Pancreas (tissue), 10 donors: ENCODE results near the gene NDNF. TPM values are rescaled to one million over a fixed set of nuclear protein-coding genes. Genes with fewer than 3 reads are reported as not detected.

Experiments used
- ATAC-seq, 4 donors: fragments of 200-7000 bp; cut with Tn5 transposase; one replicate each; pipeline versions ENCODE4 v1.8.0 to v1.9.1; 2020; ENCODE audit warnings: mild to moderate bottlenecking in 4 of 4, moderate library complexity in 4 of 4
- DNase-seq, 6 donors: peaks; one replicate each; pipeline ENCODE4 v3.0.0-alpha.2; 2020
- FAIRE-seq: peaks from 2 replicates; lab custom pipeline; 2012; peaks lifted over from hg19 to GRCh38; lab: Jason Lieb, UNC
- H3K27ac ChIP-seq, 4 donors: fragments of 200-600 bp; sonication (generic); 1 replicate in 3 of 4; 2 replicates in 1 of 4; pipeline versions ENCODE4 v1.5.0 to v1.8.0; 2020
- H3K27me3 ChIP-seq, 4 donors: fragments of 200-600 bp; one replicate each; pipeline ENCODE4 v1.8.0; 2021
- H3K36me3 ChIP-seq, 3 donors: fragments of 200-600 bp; sonication (generic) in 1 of 3; one replicate each; pipeline versions ENCODE4 v1.5.0 to v1.8.0; 2020 to 2021
- H3K4me1 ChIP-seq, 3 donors: fragments of 200-600 bp; one replicate each; pipeline ENCODE4 v1.8.0; 2021
- H3K4me3 ChIP-seq, 4 donors: fragments of 200-600 bp; sonication (generic) in 2 of 4; one replicate each; pipeline versions ENCODE4 v1.5.0 to v1.8.0; 2020 to 2021
- H3K9me3 ChIP-seq, 4 donors: fragments of 200-600 bp; one replicate each; pipeline ENCODE4 v1.8.0; 2021
- CTCF ChIP-seq, 4 donors: fragments of 200-600 bp; sonication (generic) in 3 of 4; IDR thresholded peaks; one replicate each; pipeline versions ENCODE4 v1.5.0 to v1.8.0; 2021; ENCODE audit warnings: antibody characterized with exemption in 4 of 4
- WGBS, 2 donors: extraction: QIAGEN DNeasy Blood & Tissue Kit; methylation state at CpG; one replicate each; pipeline ENCODE4 v1.1.7; 2013; 5-methylcytosine and 5-hydroxymethylcytosine counted together
- intact Hi-C, 3 donors: fragments of 100-400 bp; cut with DNase I; formaldehyde crosslinking; loops; one replicate each; pipeline versions ENCODE4 v1.11.1 to v1.14.2; 2022
- polyA plus RNA-seq, 2 donors: library from polyadenylated mRNA; stranded (reverse); fragments of 200-250 nt; gene quantifications; one replicate each; pipeline ENCODE4 v1.2.3, GENCODE V29; 2013
- total RNA-seq, 6 donors: library from RNA; stranded (reverse); fragmentation: NEBNext Ultra II Directional in 4 of 6; extraction: Animal tissue kit (Norgen Biotek cat#: 25700) in 4 of 6; gene quantifications; one replicate each; pipeline versions ENCODE4 v1.2.1 to v1.2.4, GENCODE V29; 2021 to 2023
- donor health status: healthy with polysubstance abuse.
- donor health status: DM: no; HTN: no; CAD: no; lungs with moderate emphysema.
- donor health status: DM: no; HTN: no; CAD: no.
- donor health status: control.
- donor health status: control.
- donor health status: Bipolar disorder and iron deficiency.
- donor health status: DM: yes; HTN: yes; CAD: no.
- donor health status: DM: no; HTN: no; CAD: no.
- donor health status: DM: no; HTN: no; CAD: no.
- donor health status: DM: yes; HTN: yes; CAD: no.

Gene NDNF
- under 1 TPM; 0.12 to 0.43 (median 0.28) TPM for total RNA-seq
- polyA plus RNA-seq, result under 1 TPM; 0.19 to 0.40 TPM

- WGBS, 2 donors, result 0 to 1% methylated on average over 66 to 76 of the region's 76 CpGs
Measured at GRCh38 chr4:121072224-121073003, at the start of gene NDNF. Gene NDNF (minus strand): TSS chr4:121072535. CDS start chr4:121045837, 26,698 bp downstream.

GRCh38 chr4:121119715-121120114 is 47.4 kb upstream of the NDNF start:
- H3K27me3 ChIP-seq, result peaks cover 0 to 4% (median 0%) of the 10 kb centered on the region in 4 donors
- DNase-seq (no peak), ATAC-seq (no peak), FAIRE-seq (no peak)
- H3K9me3 ChIP-seq, result no peaks in the 10 kb centered on the region
- no peaks in the 10 kb centered on the region for H3K36me3 ChIP-seq
- H3K4me3 ChIP-seq, result no peak overlapping the region
- WGBS, 2 donors, result 77 to 79% methylated on average over 1 of the region's 1 CpG
- intact Hi-C loops, result no loop called here
- no peak for TF ChIP-seq CTCF (IDR thresholded peaks at IDR 0.05)
- no peaks in the 10 kb centered on the region for H3K4me1 ChIP-seq
- no peak overlapping the region for H3K27ac ChIP-seq

More at GRCh38 chr4:121072224-121073003, at the start of gene NDNF:
- Histone ChIP-seq H3K9me3 (no peaks in the 10 kb centered on the region), H3K27me3 (peaks cover 0 to 7% (median 0%) of the 10 kb centered on the region in 4 donors), H3K4me1 (peaks cover 0 to 12% (median 5%) of the 10 kb centered on the region in 3 donors), H3K36me3 (no peaks in the 10 kb centered on the region), H3K4me3 (peak within 1 kb of the TSS; percentile 34 to 47 (median 39)), H3K27ac (no peak within 1 kb of the TSS)
- FAIRE-seq (no peak), DNase-seq (peak; percentile 17 to 72 (median 30)), ATAC-seq (peak; percentile 80 to 85 (median 82))
- no peak for TF ChIP-seq CTCF (IDR thresholded peaks at IDR 0.05)
- intact Hi-C loops, result no loop called here

- 79 to 89% methylated on average over 2 of the region's 2 CpGs for WGBS, 2 donors
- intact Hi-C loops, result no loop called here
- peaks cover 0 to 4% (median 0%) of the 10 kb centered on the region in 4 donors for H3K27me3 ChIP-seq
- TF ChIP-seq CTCF (IDR thresholded peaks at IDR 0.05), result no peak
- H3K9me3 ChIP-seq, result no peaks in the 10 kb centered on the region
- no peak overlapping the region for H3K4me3 ChIP-seq
- no peaks in the 10 kb centered on the region for H3K36me3 ChIP-seq
- no peak overlapping the region for H3K27ac ChIP-seq
- ATAC-seq, result no peak
- no peak for DNase-seq
- FAIRE-seq, result no peak
- no peaks in the 10 kb centered on the region for H3K4me1 ChIP-seq
Measured at GRCh38 chr4:121118344-121118743, 46.0 kb upstream of the NDNF start.

GRCh38 chr4:121114756-121115155 is 42.4 kb upstream of the NDNF start:
- H3K9me3 ChIP-seq, result no peaks in the 10 kb centered on the region
- WGBS, 2 donors, result 93 to 96% methylated on average over 1 of the region's 1 CpG
- no peaks in the 10 kb centered on the region for H3K36me3 ChIP-seq
- intact Hi-C loops, result no loop called here
- no peak overlapping the region for H3K27ac ChIP-seq
- H3K4me1 ChIP-seq, result no peaks in the 10 kb centered on the region
- no peak for TF ChIP-seq CTCF (IDR thresholded peaks at IDR 0.05)
- DNase-seq (no peak), ATAC-seq (no peak), FAIRE-seq (no peak)
- H3K27me3 ChIP-seq, result peaks cover 0 to 4% (median 0%) of the 10 kb centered on the region in 4 donors
- H3K4me3 ChIP-seq, result no peak overlapping the region

GRCh38 chr4:121112530-121112929 is 40.2 kb upstream of the NDNF start:
- peak in 3 of 4 donors; percentile 13 to 30 (median 19) for TF ChIP-seq CTCF (IDR thresholded peaks at IDR 0.05)
- no peak overlapping the region for H3K27ac ChIP-seq
- no peaks in the 10 kb centered on the region for H3K9me3 ChIP-seq
- intact Hi-C loops, result no loop called here
- FAIRE-seq, result peak; percentile 82
- no peak for ATAC-seq
- peaks cover 0 to 4% (median 0%) of the 10 kb centered on the region in 4 donors for H3K27me3 ChIP-seq
- H3K36me3 ChIP-seq, result no peaks in the 10 kb centered on the region
- no peak overlapping the region for H3K4me3 ChIP-seq
- DNase-seq, result no peak
- peaks cover 0 to 5% (median 0%) of the 10 kb centered on the region in 3 donors for H3K4me1 ChIP-seq
